GM21529 (cell line): ENCODE data around the gene OR52K2.
"Not testable (repeated sequence)": the region's sequence is repeated elsewhere in the genome, so short reads cannot be mapped to it uniquely, and the experiment has no call there.

Source experiments
- ATAC-seq: cut with Tn5 transposase; IDR thresholded peaks from one replicate; pipeline ENCODE4 v1.9.1; 2021; ENCODE audit not compliant: unreplicated experiment

Gene OR52K2

DNA sequence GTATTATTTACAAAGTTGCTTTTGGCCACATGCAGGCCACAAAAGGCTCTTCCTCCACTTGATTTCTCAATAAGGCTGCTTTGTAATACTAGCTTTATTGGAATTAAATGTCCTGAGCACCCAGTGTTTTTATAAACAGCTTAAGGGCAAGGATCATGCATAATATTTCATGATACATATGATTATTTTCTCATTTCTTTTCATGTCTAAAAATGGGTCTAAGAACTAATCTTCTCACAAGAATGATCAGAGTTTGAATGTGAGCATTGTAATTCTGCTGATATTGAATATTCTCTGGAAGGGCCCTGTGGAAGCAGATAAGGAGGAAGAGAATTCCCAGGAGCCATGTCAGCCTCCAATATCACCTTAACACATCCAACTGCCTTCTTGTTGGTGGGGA, at the start of gene OR52K2:
TSS of gene OR52K2 (plus strand) at position 301 of the 400 bp plus-strand sequence. CDS start at position 346, 45 bp downstream.
- no peak for ATAC-seq

DNA sequence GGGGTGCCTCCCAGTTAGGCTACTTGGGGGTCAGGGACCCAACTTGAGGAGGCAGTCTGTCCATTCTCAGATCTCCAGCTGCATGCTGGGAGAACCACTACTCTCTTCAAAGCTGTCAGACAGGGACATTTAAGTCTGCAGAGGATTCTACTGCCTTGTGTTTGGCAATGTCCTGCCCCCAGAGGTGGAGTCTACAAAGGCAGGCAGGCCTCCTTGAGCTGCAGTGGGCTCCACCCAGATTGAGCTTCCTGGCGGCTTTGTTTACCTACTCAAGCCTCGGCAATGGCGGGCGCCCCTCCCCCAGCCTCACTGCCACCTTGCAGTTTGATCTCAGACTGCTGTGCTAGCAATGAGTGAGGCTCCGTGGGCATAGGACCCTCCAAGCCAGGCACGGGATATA, 42.9 kb upstream of the OR52K2 start:
- ATAC-seq, result not testable (repeated sequence)

DNA sequence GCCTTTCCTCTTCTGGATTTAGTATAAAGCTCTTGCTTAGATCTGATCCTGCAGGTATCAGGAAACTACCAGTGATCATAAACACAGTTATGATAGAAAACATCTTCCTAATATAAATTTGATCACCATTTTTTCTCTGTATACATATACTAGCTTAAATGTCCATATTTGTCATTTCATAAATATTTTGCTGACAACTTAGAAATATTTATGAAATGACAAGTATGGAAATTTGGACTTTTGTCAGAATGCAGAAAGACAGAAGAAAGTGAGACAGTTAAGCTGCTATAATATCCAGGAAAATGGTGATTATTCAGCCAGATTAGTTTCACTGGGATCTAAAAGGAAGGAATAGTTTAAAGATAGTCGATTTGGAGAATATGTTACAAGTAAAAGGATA, 32.8 kb upstream of the OR52K2 start:
- ATAC-seq, result no peak

DNA sequence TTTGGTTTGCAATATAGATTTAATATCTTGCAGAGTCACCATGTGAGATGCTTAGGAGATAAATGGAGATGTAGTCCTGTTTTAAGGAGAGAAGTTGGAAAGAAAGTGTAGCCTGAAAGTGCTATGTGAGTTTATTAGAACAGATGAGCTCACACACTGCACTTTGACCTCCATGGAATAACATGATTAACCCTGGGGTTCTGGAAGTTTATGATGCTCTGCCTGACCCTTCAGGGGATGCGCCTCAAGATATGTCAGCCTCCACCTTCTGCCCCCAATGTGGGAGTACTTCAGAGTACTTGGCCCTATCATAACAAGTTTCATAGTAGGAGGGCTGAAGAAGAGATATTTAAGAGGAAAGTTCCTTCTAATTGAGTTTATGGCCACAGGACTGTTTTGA, 32.3 kb upstream of the OR52K2 start:
- no peak for ATAC-seq

DNA sequence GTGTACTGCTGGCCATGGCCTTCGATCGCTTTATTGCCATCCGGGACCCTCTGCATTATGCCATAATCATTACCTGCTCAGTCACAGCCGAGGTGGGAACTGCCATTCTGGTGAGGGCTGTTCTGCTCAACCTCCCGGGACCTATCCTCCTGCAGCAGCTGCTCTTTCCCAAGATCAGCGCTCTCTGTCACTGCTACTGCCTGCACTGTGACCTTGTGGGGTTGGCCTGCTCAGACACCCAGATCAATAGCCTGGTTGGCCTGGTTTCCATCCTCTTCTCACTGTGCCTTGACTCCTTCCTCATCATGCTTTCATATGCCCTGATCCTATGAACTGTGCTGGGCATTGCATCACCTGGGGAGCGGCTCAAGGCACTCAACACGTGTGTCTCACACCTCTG, 30.7 kb upstream of the OR52K2 start:
- no peak for ATAC-seq

DNA sequence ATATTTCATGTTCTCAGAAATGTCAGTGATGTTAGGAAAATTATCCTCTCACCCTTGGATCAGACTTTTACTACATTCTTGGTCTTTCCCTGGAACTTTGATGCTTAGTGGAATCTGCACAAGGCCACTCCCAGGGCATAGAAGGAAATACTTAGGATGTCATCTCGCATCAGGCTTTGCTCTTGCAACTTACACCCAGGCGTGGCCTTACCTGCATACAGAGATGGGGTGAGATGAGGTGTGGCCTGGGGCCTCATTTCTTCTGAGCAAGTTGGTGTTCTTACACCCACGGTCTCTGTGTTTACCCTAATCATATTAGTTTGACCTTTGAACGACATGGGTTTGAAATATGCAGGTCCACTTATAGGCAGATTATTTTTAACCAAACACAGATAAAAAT, 19.0 kb upstream of the OR52K2 start:
- no peak for ATAC-seq

DNA sequence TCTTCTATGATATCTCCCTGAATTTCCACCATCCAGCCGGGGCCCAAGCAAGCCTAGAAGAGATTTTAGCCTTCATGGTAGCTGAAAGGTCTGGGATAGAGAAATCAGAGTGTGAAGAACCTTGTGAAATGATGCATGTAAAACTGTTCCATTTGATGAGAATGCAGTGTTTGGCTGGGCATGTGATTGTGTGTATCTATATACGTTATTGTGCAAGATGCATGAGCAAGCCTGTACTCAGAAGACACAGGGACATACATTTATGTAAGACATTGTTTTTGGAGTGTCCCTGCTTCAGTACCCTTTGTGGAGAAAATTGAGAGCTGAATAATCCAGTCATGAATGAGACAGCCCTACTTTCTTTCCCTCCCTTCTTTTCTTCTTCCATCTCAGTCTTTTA, 15.2 kb upstream of the OR52K2 start:
- no peak for ATAC-seq

DNA sequence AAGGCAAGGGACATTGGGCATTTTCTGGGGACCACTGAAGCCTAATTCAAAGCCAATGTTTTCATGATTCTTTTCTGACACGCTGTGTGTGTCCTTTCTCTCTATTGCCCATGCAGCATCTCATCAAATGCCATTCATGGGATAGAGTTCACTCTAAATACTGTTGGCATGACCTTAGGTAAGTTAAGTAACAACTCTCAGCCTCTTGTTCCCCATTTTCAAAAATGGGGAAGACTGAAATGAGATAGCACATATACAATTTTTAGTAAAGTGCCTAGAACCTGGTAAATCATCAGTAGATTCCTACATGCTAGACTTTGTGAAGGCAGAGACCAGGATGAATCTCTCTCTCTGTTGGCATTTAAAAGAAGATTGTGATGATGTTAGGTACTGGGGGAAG, 12.7 kb upstream of the OR52K2 start:
- no peak for ATAC-seq

DNA sequence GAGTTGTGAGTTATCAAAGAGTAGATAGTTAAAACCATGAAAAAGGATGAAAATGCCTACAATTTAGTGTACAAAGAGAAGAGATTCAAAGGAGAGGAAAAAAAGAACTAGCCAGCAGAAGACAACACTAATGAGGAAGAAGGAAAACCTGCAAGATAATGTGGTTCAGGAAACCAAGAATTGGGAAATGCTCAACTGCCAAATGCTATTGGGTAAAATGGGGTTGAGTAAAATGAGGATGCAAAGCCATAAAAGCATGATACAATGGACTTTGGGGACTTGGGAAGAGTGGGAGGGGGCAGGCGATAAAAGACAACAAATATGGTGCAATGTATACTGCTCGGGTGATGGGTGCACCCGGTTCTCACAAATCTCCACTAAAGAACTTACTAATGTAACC, 7.6 kb upstream of the OR52K2 start:
- ATAC-seq, result no peak

DNA sequence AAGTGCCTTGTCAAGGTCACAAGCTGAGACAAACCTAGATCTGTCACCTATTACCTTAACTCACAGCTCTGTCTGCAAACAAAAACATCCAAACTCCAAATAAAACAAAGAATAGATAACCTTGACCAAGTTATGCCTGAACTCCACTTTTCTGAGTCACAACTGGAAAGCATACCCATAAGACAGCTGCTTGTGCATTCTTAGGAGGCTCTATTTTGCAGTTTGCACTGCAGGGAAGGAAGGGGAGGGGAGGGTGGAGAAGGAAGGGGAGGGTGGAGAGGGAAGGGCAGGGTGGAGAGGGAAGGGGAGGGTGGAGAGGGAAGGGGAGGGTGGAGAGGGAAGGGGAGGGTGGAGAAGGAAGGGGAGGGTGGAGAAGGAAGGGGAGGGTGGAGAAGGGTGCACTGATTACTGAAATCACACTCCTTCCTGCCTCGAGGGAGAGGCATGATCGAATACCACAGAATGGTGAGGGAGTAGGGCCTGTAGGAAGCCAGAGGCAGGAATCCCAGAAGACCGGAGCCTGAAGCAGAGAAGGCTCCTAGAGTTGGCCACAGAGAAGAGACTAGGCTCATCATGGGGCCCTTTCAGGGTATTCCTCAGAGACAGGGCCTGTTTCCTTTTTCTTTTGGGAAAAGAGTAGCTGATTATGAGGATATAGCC, 5.7 kb upstream of the OR52K2 start:
- no peak for ATAC-seq

DNA sequence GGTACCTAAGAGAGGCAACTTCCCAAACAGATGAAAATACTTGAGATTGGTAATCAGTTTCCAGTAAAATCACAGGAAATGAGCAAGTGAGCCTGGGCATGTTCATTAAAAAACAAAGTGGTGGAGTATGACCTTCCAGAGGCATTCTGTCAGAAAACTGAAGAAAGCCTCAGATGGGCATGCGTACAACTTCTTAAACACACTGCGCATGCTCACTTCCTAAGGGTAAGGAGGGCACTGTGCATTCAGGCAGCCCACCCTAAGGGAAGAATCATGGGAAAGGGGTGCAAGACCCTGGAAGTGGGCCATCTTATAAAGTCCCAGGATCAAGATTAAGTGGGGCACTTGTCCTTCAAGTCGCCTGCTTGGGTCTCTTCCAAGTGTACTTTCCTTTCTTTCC, 4.0 kb downstream of the OR52K2 start:
- no peak for ATAC-seq

DNA sequence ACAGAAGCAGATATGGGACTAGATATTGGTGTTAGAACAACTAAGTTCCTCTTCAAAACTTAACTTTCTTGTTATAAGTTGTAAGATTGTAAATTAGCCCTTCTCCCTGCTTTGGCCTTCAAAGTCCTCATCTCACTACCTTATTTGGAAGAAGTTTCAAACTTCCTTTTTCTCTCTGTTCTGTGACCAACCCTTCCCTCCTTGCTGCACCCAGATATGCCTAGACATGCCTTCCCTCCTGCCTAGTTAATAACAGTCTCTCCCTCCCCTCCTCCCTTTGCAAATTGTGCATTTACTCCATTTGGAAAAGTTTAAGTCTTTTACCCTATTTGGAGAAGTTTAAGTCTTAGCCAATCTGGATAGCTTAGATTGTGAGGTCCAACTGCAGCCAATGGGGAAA, 4.9 kb downstream of the OR52K2 start:
- ATAC-seq, result no peak

DNA sequence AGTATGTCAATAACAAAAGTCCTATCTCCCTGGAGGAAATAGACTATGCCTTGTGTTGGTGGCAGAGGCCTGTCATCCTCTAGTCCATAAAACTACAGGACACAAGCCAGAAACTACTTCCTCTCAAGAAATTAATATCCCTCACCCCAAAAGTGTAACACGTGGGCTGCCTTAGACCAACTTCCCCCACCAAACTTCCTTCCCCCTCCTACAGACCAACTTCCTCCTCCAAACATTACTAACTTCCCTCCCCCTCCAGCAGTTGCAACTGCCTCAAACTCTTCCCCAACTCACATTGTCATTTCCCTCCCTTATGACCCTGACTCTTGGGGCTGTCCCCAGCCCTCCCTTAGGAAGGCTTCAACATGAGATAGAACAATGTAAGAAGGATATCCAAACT, 6.3 kb downstream of the OR52K2 start:
- no peak for ATAC-seq

DNA sequence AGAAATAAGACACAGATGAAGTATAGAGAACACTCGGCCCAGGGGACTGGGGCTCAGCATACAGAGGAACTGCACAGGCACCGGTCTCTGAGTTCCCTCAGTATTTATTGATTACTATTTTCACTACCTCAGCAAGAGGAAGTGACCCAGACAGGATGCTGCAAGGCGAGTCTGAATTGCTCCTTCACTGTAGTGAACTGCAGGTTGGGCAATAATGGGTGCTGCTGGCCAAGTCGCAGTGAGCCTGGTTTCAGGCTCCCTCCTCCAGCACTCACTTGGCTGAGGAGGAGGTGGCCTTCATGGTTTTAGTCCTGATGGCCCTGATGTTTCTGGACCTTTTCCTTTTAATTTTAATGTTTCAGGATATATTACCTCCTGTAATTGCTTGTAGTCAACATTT, 10.4 kb downstream of the OR52K2 start:
- ATAC-seq, result no peak

DNA sequence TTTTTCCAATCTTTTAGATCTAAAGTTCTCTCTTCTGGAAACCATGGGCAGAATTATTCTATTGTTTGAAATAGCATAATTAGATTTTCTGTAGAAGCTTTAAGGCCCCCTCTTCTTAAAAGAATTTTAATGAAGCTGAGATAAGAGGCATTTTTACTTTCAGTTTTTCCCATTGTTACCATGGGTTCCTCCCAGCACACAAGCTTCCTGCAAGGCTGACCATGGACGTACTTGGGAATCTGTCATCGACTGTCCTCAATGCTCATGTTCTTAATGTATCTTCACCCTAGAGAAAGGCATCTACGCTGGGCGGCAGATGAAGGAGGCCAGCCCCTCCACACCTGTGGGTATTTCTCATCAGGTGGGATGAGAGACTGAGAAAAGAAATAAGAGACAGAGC, 11.1 kb downstream of the OR52K2 start:
- ATAC-seq, result no peak

DNA sequence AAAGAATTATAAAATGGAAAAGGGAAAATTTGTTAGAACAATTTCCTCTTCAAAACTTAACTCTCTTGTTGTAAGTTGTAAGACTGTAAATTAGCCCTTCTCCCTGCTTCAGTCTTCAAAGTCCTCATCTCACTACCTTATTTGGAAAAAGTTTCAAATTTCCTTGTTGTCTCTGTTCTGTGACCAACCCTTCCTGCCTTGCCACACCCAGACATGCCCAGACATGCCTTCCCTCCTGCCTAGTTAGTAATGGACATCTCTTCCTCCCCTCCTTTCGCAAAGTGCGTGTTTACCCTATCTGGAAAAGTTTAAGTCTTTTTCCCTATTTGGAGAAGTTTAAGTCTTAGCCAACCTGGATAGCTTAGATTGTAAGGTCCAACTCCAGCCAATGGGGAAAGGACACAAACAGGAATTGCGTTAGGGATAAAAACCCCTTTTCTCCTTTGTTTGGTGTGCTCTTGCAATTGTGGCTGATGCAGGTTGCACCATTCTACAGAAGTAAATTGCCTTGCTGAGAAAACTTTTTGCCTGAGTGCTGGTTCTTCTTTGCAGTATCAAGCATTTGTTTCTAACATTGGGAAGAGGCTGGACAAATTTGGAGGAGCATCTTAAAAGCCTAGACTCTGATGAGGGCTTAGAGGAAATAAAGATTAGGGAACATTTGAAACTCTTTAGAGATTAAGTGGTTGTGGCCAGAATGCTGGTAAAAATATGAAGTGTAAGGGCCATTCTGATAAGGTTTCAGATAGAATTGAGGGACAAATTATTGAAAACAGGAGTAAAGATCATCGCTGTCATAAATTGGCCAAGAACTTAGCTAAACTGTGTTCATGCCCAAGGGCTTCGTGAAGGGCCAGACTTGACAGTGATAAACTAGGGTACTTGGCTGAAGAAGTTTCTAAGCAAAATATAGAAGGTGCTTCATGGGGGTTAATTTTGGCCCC, 15.4 kb downstream of the OR52K2 start:
- ATAC-seq, result no peak

DNA sequence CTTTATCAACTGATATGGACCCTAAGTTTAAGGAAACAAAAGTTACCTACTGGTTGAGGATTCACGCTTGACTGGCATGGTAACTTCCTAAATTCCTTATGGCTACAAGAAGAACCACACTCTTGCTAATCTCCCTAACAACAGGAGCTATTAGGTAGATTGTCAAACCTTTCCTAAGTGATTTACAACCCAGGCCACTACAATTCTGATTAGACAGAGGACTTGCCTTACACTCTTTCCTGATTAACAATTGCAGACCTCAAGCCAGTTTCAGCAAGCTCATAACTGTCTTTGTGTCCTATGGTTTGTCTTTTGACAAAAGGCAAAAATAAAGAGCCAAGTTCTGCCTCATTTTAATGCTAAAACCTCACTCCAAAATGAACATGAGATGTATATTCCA, 16.3 kb downstream of the OR52K2 start:
- ATAC-seq, result no peak

DNA sequence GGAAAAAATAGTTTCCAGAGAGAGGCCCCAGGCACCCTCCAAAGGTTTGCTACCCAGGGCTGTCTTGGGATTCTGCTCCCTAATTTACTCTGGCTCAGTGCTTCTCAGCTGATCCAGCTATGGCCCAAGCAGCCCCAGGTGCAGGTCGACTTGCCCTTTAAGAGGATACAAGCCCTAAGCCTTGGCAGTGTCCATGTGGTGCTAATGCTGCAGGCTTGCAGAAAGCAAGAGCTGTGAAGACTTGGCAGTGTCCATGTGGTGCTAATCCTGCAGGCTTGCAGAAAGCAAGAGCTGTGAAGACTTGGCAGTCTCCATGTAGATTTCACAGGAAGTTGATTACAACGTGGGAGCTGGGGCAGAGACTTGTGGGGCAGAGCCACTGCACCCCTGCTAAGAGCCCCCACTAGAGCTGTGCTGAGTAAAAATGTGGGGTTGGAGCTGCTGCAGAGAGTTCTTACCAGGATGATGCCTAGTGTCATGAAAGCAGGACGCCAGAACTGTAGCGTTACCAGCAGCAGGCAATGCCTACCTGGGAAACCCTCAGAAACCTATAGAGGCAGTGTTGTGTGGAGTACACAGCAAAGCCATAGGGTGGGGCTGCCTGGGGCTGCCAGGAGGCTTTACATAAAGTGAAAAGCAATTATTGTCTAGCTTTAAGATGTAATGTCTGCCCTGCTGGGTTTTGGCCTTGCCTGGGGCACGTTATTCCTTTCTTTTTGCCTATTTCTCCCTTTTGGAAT, 17.2 kb downstream of the OR52K2 start:
- ATAC-seq, result no peak

DNA sequence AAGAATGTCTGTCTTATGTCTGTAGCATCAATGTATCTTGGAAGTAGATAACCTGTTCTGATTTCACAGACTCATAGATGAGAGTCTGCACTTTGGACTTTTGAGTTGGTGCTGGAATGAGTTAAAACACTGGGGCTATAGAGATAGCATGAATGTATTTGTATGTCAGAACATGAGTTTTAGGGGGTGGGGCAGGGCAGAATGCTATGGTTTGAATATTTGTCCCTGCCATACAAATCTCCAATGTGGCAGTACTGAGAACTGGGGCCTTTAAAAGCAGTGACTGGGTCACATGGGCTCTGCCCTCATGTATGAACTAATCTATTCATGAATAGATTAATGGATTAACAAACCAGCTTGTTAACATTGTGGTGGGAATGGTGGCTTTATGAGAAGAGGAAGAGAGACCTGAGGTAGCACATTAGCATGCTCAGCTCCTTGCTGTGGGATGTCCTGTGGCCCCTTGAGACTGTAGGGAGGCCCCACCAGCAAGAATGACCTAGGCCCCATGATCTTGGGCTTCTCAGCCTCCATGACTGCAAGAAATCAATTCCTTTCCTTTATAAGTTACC, 17.9 kb downstream of the OR52K2 start:
- peak; percentile 58 for ATAC-seq

DNA sequence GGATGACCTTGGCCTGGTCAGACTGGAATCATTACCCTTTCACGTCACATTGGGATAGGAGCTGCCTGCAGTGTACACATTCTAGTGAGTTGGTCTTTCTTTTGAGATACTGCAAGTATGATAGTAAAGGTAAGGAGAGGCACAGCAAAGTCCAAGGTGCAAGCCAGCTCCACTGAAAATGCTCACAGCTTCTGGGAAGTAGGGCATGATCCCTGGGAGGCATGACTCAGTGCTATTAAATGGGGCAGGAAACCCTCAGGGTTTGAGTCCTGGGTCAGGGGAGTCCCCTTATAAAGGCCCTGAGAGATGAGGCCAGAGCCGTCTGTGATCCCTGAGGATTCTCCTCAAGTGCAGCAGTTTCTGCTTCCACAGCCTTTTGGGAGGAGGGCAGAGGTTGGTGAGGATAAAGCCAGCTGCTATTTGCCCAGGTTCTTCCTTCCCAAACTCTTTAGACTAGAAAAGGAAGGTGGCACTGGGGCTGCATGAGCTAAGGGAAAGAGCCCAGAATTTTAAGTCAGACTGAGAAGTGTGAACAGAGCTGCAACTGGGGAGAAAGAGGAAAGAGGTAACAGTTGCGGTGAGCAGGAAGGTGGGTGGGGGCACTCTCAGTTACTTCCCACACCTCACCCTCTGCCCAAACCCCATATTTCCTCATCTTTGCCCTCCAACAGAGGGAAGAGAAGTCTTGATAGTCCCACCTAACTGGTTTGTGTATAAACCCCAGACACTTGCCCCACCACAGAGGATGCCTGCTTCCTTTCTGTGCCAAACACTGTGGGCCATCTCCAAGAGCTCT, 18.9 kb downstream of the OR52K2 start:
- ATAC-seq, result no peak

DNA sequence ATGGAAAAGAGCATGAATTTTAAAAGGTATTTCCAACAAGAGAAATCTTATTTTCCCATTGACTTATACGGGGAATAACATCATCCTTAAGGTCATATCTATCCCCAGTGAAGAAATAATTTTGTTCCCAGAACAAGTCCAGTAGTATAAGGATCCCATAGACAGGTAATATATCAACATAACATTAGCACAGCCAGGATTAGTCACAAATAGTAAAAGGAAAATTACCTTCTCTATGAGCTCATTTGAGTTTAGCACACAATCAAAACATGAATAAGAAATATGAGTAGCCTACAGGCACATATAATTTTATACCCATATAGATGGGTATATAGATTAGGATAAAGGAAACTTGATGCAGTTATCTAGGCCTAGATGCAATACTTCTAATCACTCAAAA, 30.5 kb downstream of the OR52K2 start:
- no peak for ATAC-seq
